ENCODE results near the gene TSR1.

The TSR1 gene

GRCh38 chr17:2368359-2368758 lies 32.1 kb upstream of the TSR1 start:
- no peak for DNase-seq (ENCODE audit: low read depth)
- TF ChIP-seq, protein P1, sequence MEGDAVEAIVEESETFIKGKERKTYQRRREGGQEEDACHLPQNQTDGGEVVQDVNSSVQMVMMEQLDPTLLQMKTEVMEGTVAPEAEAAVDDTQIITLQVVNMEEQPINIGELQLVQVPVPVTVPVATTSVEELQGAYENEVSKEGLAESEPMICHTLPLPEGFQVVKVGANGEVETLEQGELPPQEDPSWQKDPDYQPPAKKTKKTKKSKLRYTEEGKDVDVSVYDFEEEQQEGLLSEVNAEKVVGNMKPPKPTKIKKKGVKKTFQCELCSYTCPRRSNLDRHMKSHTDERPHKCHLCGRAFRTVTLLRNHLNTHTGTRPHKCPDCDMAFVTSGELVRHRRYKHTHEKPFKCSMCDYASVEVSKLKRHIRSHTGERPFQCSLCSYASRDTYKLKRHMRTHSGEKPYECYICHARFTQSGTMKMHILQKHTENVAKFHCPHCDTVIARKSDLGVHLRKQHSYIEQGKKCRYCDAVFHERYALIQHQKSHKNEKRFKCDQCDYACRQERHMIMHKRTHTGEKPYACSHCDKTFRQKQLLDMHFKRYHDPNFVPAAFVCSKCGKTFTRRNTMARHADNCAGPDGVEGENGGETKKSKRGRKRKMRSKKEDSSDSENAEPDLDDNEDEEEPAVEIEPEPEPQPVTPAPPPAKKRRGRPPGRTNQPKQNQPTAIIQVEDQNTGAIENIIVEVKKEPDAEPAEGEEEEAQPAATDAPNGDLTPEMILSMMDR (conservative IDR thresholded peaks at IDR 0.05; ENCODE audit: low read length): no peak
- no peak overlapping the region for H3K4me3 ChIP-seq (ENCODE audit: low read length)

DNA sequence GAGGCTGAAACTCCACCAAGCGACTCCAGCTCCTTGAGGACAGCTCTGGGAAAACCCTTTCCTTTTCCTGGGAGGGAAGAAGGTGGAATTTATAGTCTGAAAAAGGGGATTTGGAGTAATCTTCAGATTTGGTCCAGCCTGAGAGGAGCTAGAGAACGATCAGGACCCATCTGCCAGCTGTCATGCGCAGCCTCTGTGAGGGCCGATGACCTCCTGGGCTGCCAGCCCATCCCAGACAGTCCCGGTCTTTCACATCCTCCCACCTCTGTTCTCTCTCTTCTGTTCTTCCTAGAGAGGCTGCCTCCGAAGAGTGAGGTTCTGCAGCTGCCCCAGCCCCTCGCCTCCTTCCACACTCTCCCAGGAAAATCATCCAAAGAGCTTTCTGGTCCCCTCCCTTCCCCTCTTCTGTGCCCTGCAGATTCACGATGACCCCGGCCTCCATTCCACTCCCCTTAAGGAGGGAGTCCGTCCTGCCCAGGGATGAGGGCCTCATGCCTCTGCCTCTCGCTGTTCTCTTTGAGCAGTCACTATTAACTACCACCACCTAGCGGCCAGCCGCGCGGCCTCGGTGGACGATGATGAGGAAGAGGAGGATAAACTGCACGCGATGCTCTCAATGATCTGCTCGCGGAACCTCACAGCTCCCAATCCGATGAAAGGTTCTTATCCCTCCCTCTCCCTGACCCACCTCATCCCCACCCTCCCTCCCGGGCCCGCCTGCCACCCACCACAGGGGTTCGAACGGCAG lies 30.7 kb upstream of the TSR1 start:
- no peak overlapping the region for H3K4me3 ChIP-seq (ENCODE audit: low read length)
- DNase-seq (ENCODE audit: low read depth): no peak
- TF ChIP-seq, protein P1 (conservative IDR thresholded peaks at IDR 0.05; ENCODE audit: low read length): no peak

DNA sequence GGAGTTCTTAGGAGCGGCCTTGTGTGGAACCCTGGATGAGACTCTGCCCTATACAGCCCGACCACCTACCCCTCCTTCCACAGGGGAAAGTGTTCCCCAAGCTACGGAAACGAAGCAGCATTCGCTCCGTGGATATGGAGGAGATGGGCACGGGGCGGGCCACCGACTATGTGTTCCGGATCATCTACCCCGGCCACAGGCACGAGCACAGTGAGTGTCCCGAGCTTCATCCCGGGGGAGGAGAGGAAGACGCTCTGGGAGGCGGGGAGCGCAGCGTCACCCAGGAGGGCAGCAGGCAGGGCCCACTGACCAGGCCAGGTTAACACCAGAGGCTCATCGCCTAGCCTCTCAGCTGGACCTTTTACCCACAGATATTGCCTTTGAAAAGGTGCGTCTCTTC lies 28.9 kb upstream of the TSR1 start:
- DNase-seq (ENCODE audit: low read depth): no peak
- H3K4me3 ChIP-seq (ENCODE audit: low read length): no peak overlapping the region
- TF ChIP-seq, protein P1 (conservative IDR thresholded peaks at IDR 0.05; ENCODE audit: low read length): no peak

- no peak overlapping the region for H3K4me3 ChIP-seq (ENCODE audit: low read length)
- TF ChIP-seq, protein P1 (conservative IDR thresholded peaks at IDR 0.05; ENCODE audit: low read length): no peak
- DNase-seq (ENCODE audit: low read depth): no peak
These were observed 28.5 kb upstream of the TSR1 start for GRCh38 chr17:2364763-2365116.

- H3K4me3 ChIP-seq (ENCODE audit: low read length): no peak overlapping the region
- TF ChIP-seq, protein P1 (conservative IDR thresholded peaks at IDR 0.05; ENCODE audit: low read length): no peak
- DNase-seq (ENCODE audit: low read depth): no peak
These were observed 27.9 kb upstream of the TSR1 start for GRCh38 chr17:2363851-2364762.

- DNase-seq (ENCODE audit: low read depth): no peak
- no peak overlapping the region for H3K4me3 ChIP-seq (ENCODE audit: low read length)
- TF ChIP-seq, protein P1 (conservative IDR thresholded peaks at IDR 0.05; ENCODE audit: low read length): no peak
These were observed 27.1 kb upstream of the TSR1 start for GRCh38 chr17:2363318-2363717.

Measured in AG10803 (cell line).